ENCODE results near the gene SSH2.
A peak's percentile ranks its signal among the peaks of the same experiment; 100 is the strongest.
"Not testable (repeated sequence)": the region's sequence is repeated elsewhere in the genome, so short reads cannot be mapped to it uniquely, and the experiment has no call there.

Gene SSH2

DNA sequence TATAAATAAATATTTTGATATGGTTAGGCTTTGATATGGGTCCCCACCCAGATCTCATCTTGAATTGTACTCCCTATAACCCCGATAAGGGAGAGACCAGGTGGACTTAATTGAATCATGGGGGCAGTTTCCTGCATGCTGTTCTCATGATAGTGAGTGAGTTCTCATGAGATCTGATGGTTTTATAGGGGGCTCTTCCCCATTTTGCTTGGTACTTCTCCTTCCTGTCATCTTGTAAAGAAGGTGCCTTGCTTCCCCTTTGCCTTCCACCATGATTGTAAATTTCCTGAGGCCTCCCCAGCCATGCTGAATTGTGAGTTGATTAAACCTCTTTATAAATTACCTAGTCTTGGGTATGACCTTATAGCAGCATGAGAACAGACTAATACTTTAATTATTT is 55.7 kb downstream of the SSH2 start:
- not testable (repeated sequence) for DNase-seq

DNA sequence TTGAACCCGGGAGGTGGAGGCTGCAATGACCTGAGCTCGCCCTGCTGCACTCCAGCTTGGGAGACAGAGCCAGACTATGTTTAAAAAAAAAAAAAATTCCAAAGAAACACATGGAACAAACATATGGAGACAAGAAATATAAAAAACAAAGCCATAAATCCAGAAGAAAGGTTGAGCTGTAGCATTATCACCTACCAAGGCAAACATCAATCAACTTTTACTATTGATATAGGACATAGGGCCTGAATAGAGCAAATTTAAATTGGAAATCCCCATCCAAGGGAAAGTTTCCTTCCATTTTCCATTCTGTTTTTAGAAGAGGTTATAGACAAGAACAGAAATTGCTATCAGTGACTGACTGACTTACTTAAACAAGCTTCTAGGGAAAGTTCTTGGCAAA is 56.6 kb downstream of the SSH2 start:
- no peak for DNase-seq

DNA sequence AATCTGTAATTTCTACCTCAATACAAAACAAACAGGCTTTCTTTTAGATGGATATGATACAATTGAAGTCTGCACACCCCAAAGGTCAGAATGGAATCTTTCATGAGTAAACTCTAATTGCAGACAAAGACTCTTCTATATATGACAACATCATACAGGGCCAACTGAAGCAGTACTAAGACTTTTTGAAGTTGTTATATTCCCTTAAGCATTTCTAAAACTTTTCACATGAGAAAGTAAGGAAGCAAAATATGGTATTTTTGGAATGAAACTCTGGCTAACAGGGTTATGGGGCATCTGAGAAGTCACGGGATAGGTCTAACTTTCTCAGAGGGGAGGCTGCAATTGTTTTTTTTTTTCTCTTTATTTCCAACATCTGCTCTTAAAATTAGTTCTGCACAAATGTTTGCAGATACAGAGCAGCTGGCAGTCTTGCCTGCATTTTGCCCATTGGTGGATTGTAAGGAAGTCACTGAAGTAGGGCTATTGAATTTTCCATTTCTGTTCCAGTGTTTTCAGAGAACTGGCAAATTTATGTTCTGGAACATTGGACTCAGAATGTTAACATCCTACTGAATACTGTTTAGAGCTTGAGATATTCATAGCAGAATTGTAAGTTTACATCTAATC is 59.1 kb downstream of the SSH2 start:
- no peak for DNase-seq

DNA sequence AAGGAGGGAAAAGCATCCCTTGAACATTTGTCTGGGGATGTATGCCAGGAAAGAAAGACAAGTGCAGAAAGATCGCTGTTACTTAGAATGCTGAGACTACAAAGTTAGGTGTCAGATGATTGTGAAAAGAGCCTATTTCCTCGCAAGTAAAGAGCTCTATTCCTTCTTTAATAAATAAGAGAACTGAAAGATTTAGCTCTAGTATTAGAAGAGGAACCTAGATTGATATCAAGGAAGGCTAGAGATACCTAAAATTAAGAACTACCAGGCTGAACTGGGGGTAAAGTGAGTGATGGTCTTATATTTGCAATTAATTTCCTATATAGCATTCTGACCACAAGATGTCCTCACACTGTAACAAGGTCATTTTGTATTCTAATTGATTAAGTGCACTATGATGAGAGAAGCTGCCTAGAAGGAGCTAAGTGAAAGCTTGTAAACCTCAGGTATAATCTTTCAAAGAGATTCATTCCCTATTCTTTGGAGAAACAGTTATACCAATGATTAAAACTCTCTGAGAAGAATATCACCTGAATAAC is 62.3 kb downstream of the SSH2 start:
- no peak for DNase-seq

DNA sequence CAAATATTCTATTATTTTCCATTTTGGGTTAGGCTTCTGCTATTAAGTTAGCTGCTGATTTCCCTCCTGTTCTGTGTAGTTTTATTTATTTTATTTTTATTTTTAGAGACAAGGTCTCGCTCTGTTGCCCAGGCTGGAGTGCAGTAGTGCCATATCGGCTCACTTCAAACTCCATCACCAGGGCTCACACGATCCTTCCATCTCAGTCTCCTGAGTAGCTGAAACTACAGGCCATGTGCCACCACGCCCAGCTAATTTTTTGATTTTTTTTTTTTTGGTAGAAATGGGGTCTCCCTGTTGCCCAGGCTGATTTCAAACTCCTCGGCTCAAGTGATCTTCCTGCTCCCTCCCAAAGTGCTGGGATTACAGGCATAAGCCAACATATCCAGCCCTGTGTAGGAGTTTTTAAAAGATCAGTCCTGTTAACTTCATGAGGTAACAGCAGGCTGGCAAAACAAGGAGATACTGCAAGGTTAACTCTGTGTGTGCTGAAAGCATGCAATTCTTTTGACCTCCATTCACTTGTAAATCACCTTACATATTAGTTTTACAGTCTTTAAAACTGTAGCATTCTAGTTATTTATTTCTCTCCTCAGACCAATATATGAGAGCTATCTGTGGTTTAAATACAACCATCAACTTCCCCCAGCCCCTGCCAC is 63.2 kb downstream of the SSH2 start:
- DNase-seq: no peak

DNA sequence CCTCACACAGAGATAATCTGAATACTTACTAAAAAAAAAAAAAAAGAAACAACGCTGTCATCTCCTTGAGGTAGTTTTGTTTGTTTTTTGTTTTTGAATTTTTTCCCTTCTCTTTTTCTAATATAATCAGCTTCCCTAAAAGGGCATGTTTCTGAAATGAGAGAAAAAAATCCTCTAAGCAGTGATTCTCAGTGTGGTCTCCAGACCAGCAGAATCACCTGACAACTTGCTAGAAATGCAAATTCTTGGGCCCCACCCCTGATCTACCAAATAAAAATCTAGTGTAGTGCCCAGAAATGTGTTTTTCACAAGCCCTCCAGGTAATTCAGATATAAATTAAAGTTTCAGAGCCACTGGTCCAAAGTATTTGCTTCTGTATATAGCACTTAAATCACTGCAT is 65.4 kb downstream of the SSH2 start:
- no peak for DNase-seq

DNA sequence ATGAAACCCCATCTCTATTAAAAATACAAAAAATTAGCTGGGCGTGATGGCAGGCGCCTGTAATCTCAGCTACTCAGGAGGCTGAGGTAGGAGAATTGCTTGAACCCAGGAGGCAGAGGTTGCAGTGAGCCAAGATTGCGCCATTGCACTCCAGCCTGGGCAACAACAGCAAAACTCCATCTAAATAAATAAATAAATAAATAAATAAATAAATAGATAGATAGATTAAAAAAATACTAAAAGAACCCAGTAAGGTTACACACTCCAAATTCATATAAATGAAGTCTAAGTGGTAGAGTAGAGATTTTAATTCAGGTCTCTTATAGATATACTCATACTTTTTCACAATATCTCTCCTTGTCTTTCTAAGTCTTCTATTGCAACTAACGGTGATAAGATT is 65.9 kb downstream of the SSH2 start:
- not testable (repeated sequence) for DNase-seq

DNA sequence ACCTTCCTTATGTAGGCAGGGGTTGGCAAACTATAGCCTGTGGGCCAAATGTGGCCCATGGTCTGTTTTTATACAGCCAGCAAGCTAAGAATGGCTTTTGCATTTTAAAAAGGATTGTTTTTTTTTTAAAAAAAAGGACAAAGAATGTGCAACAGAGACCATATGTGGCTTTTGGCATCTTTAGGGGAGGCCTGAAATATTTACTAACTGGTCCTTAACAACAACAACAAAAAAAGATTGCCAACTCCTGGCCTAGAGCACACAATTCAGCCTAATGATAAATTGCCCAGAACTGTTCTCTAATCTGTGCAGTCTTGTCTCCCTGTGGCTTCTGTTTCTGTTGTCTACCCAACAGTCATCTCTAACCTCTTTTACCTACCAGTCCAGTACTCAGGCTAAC is 67.1 kb downstream of the SSH2 start:
- no peak for DNase-seq

DNA sequence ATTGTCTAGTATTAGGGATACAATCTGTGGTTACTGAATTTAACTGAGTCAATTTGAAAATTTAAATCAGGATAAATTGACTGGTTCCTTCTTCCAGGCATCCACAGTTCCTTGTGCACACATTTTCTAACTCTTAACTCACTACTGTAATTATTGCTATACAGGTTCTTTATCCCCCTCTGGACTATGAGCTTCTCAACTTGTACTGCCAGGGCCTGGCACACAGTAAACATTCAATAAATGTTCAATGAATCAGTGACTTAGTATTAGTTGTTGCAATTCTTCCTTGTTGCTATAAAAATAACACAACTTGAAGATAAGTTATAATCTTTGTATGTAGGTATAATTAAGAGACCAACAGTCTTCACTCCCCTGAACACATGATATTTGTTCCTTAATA is 67.9 kb downstream of the SSH2 start:
- no peak for DNase-seq

DNA sequence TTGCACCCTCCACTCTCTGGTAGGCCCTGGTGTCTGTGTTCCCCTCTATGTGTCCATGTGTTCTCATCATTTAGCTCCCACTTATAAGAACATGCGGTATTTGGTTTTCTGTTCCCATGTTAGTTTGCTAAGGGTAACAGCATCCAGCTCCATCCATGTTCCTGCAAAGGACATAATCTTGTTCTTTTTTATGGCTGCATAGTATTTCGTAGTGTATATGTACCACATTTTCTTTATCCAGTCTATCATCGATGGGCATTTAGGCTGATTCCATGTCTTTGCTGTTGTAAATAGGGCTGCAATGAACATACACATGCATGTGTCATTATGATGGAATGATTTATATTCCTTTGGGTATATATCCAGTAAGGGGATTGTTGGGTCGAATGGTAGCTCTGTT is 70.6 kb downstream of the SSH2 start:
- DNase-seq: not testable (repeated sequence)

DNA sequence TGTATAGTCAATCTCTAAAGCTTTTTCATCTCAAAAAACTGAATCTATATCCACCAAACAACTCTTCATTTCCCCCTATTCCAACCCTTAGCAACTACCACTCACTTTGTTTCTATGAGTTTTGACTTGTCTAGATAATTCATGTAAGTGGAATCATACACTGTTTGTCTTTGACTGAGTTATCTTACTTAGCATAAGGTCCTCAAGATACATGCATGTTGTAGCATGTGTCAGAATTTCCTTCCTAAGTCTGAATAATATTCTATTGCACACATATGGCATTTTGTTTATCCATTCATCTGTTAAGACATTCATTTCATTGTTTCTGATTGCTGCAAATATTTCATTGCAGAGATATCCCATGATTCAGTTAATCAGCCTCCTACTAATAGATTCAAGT is 72.2 kb downstream of the SSH2 start:
- no peak for DNase-seq

DNA sequence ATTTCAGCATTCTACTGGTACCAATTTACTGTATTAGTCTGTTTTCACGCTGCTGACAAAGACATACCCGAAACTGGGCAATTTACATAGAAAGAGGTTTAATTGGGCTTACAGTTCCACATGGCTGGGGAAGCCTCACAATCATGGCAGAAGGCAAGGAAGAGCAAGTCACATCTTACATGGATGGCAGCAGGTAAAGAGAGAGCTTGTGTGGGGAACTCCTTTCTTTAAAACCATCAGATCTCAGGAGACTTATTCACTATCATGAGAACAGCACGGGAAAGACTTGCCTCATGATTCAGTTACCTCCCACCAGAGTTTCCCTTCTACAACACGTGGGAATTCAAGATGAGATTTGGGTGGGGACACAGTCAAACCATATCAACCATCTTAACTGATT is 72.9 kb downstream of the SSH2 start:
- DNase-seq: not testable (repeated sequence)

DNA sequence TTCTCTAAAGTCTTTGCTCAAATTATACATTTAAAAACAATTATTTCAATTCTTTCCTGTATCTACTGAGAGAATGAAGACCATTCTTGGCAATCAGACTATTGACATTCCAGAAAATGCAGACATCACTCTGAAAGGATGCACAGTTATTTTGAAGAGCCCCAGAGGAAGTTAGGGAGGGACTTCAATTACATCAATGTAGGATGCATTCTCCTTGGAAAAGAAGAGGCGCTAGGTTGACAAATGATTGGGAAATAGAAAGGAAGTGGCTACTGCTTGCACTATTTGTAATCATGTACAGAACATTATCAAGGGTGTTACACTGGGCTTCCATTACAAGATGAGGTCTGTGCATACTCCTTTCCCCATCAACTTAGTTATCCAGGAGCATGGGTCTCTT is 74.3 kb downstream of the SSH2 start:
- no peak for DNase-seq

DNA sequence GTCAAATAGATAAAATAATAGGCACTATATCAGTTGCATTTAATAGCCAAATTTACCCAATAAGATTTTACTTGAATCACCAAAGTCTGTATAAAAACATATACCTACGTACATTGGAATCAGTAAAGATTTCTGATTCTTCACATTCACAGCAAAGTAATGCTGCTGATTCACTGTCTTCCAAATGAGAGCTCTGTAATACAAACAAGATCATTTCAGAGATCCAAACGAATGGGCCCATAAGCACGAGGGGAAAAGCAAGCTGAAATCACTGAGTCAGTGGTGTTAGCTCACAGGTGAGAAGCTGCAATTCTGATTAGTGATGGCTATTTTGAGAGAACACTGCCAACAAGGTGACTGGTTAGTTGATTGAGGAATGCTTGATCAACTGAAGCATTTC is 81.3 kb downstream of the SSH2 start:
- DNase-seq: no peak

DNA sequence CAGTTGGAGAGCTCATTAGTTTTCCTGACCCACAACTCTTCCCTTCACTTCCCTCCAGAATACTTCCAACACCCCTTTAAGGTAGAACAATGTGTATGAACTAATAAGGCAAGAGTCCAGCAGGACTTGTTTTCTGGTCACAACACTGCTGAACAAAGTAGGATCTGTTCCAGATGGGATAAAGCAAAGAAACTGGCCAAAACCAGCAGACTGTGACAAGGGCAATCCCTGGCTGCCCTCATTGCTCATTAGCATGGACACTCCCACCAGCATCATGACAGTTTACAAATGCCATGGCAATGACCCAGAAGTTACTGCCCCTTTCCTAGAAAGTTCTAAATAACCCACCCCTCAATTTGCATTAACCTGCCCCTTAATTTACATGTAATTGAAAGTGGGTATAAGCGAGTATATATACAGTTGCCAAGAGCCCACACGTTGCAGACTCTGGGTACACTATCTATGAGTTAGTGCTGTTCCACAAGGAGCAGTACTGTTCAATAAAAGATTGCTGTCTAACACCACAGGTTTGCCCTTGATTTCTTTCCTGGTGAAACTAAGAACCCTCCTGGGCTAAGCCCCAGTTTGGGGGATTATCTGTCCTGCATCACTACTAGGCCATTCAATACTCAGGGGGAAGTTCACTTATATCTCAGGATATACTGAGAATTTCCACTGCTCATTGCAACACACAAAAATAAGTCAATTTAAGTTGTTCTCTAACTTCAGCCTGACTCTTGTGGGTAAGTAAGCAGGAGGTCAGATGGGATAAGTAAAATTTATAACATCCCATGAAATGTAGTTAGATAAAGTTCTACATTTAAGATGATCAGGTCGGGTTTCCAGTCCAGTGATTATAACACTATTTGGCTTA is 82.3 kb downstream of the SSH2 start:
- no peak for DNase-seq

DNA sequence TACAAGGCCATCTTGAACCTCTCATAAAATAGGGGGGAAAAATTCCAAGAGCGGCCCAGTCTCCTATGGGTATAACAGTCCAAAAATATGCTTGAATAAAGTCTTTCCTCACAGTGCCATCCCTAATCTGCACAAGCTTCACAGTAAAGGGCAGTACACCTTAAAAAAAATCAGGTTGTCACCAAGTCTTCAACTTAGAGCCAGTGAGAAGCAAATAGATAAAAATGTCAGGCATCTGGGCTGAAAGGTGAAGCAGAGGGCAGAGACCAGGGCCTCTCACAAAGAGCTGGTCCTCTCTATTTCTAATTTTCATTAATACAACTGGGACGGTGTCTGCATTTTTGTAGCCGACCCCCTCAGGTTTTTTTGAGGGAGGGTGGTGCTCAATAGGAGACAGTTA is 82.9 kb downstream of the SSH2 start:
- DNase-seq: no peak

DNA sequence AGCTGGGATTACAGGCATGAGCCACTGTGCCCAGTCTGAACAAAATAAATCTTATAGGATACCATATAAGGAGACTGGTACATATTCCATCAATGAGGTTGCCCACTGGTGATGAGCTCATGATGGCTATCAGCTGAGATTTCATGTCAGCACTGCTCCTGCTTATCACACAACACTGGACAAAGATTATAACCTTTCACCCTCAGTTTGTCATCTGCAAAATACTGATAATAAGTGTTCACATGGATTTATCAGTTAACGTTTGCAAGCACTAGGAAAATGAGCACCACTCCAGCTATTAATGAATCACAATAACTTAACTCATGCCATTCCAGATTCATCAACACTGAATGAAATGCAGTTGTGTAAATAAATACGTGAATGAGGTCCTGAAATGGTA is 83.7 kb downstream of the SSH2 start:
- no peak for DNase-seq

DNA sequence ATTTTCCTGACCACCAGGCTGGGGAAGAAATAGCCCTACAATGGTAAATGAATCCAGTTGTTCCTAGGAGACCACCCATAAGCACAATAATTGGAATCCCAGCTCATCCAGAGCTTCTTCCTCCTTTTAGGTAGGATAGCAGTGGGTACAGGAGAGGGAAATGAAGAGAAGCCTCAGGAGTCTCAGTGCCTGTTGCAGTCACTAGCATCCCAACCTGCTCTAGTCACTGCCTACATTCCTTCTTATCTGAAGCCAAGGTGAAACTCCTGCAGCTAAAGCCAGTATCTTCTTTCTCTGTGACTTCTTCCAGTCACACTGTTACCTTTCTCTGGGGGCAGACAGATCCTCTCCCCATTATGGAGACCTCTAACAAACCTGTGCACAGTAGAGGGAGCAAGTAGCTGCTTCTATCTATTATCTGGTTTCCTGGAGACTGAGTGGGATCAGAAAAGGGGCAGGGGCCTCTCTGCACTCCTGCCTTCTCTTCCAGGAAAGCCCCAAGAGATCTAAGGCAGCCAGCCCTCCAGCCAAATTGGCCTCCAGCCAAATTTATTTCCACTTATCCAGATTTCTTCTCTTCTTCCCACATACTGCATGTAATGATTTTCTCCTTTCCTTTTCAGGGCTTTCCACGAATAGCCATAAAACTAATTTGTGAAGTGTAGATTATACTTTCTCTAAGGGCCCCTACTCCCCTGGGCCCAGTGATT is 85.5 kb downstream of the SSH2 start:
- DNase-seq: peak; percentile 15

DNA sequence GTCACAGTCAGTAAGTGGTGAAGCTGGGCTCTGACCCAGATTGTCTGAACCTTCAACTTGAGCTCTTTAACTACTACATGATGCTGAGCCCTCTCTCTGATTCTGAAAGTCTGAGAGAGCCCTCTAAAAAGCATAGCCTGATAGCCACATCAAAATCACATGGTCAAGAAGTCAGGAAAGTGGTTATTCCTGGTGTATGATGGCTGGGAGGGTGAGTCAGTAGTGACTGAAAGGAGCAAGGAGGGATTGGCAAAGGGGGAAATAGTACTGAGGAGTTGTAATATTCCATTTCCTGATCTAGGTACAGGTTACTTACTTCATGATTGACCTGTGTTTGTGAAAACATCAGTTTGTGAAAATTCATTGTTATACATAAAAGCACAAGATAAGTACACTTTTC is 89.1 kb downstream of the SSH2 start:
- DNase-seq: no peak

DNA sequence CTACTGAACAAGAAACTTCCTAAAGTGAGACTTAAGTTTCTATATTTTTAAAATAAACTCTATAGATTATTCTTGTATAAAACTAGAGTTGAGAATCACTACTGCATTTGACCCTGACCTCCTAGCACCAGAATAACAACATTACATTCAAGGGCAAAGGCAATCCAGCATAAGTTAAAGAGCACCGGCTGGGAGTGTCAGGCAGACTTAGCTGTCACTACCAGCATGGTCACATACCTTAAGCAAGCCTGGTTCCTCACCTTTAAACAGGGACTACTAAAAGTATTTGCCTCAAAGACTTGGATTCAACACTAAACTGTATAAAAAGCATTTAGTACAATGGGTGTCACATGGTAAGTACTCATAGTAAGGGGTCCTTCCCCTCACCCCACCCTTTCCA is 90.4 kb downstream of the SSH2 start:
- no peak for DNase-seq

DNA sequence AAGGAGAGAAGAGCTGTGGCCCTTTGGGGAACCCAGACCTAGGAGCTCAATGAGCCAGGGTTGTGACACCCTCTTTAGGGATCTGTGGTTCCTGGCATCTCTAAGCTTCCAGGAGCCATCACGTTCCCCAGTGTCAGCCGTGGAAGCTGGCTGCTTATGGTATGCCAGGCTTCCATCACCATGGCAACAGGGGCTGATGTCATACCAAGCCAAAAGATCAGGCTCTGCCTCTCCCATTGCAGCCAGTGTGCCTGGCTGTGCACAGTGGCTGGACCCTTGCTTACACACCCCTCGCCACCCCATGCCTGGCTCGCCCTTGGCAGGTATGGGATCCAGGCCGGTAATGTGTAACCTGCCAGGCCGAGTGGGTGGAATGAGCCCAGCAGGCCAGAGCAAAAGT is 91.1 kb downstream of the SSH2 start:
- DNase-seq: no peak

DNA sequence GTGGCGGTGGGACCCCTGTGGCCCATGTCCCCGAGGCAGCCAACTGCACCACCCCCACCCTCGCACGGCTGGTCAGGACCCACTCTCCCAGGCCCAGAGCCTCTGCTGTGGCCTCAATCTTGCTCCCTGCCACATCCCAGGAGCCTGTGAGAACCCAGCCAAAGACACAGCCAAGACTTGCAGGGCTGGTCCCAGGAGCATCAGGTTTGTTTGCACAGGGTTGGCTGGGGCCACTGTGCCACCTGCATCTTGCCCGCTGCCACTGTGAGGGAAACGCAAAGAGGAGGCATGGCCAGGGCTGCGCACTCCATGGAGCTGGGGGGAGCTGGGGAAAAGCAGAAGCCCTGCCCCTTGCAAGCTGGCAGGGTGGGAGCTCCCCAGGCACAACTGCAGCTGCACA is 92.5 kb downstream of the SSH2 start:
- DNase-seq: no peak

DNA sequence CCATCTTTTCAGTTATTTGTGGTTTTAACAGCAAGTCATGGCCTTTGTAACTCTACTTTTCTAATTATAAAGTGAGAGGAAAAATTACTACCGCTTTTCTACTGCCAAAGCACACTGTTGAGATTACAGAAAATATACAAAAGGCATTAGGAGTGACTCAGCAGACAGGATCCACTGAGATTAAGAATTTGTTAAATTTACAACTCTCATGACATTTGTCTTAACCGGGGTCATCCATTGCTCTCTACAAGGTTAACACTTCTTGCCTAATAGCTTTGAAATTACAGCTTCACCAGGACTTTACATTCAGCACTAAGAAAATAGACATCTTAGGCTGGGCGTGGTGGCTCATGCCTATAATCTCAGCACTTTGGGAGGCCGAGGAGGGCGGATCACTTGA is 93.4 kb downstream of the SSH2 start:
- DNase-seq: no peak
